Measurements from ENCODE around the gene VAPA.

The VAPA gene

DNA sequence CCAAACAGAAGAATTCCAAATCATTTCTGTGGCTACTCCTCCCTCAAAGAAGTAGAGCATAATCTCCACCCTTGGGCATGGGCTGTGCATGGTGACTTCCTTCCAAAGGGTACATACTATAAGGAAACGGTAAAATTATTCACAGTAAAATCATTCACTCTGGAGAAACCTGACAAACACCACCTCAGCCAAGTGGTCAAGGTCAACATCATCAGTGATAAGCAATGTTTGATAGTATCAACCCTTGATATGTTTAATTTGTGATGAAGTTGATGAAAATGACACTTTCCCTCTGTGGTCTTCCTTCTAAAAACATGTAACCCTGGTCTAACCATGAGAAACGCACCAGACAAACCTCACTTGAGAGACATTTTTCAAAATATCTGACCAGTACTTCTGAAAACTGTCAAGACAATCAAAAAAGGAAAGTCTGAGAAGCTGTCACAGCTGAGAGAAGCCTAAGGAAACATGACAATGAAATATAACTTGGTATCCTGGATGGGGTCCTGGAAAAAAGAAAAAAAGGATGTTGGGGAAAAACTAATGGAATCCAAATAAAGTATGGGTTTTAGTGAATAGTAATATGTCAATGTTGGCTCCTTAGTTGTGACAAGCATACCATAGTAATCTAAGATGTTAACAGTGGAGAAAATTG, 37.5 kb upstream of the VAPA start:
- H3K9ac ChIP-seq (ENCODE audit: low read depth, low read length), result no peak overlapping the region
- no peaks in the 10 kb centered on the region for H3K27me3 ChIP-seq (ENCODE audit: control insufficient read depth, insufficient read depth, low read length)
- no peaks in the 10 kb centered on the region for H3K36me3 ChIP-seq (ENCODE audit: control insufficient read depth, insufficient read depth, low read length)
- no peak overlapping the region for H3K4me3 ChIP-seq (ENCODE audit: low read depth, low read length)
- no peaks in the 10 kb centered on the region for H3K9me3 ChIP-seq (ENCODE audit: control insufficient read depth, insufficient read depth, low read length)
- no peaks in the 10 kb centered on the region for H3K4me1 ChIP-seq (ENCODE audit: control insufficient read depth, insufficient read depth, low read length)

GRCh38 chr18:9876867-9877654, 36.8 kb upstream of the VAPA start:
- Histone ChIP-seq H3K36me3 (ENCODE audit: control insufficient read depth, insufficient read depth, low read length) (no peaks in the 10 kb centered on the region), H3K27me3 (ENCODE audit: control insufficient read depth, insufficient read depth, low read length) (no peaks in the 10 kb centered on the region), H3K4me3 (ENCODE audit: low read depth, low read length) (no peak overlapping the region)

GRCh38 chr18:9877655-9878014, 36.2 kb upstream of the VAPA start:
- H3K9me3 ChIP-seq (ENCODE audit: control insufficient read depth, insufficient read depth, low read length), result no peaks in the 10 kb centered on the region
- H3K27me3 ChIP-seq (ENCODE audit: control insufficient read depth, insufficient read depth, low read length), result no peaks in the 10 kb centered on the region
- no peaks in the 10 kb centered on the region for H3K36me3 ChIP-seq (ENCODE audit: control insufficient read depth, insufficient read depth, low read length)
- no peaks in the 10 kb centered on the region for H3K4me1 ChIP-seq (ENCODE audit: control insufficient read depth, insufficient read depth, low read length)
- H3K9ac ChIP-seq (ENCODE audit: low read depth, low read length), result no peak overlapping the region
- H3K4me3 ChIP-seq (ENCODE audit: low read depth, low read length), result no peak overlapping the region

More at GRCh38 chr18:9876867-9877654, 36.8 kb upstream of the VAPA start:
- H3K9ac ChIP-seq (ENCODE audit: low read depth, low read length), result no peak overlapping the region
- no peaks in the 10 kb centered on the region for H3K9me3 ChIP-seq (ENCODE audit: control insufficient read depth, insufficient read depth, low read length)
- no peaks in the 10 kb centered on the region for H3K4me1 ChIP-seq (ENCODE audit: control insufficient read depth, insufficient read depth, low read length)

DNA sequence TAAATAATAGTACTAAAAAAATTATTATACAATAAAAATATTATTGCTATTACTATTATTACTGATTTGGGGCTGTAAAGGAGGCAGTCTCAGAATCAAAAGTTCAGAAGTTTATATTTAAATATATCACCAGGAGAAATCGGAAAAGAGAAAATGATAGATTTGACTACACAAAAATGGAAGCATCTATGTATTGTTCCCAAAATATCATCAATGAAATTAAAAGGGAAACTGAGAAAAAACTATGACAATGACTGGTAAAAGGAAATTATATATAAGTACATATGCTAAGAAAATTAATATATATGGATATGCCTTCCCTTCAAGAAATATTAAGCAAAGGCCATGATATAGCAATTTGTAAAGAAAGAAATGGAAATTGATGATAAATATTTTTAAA, 35.7 kb upstream of the VAPA start:
- no peaks in the 10 kb centered on the region for H3K9me3 ChIP-seq (ENCODE audit: control insufficient read depth, insufficient read depth, low read length)
- H3K36me3 ChIP-seq (ENCODE audit: control insufficient read depth, insufficient read depth, low read length), result no peaks in the 10 kb centered on the region
- no peak overlapping the region for H3K9ac ChIP-seq (ENCODE audit: low read depth, low read length)
- H3K4me1 ChIP-seq (ENCODE audit: control insufficient read depth, insufficient read depth, low read length), result no peaks in the 10 kb centered on the region
- H3K4me3 ChIP-seq (ENCODE audit: low read depth, low read length), result no peak overlapping the region
- H3K27me3 ChIP-seq (ENCODE audit: control insufficient read depth, insufficient read depth, low read length), result no peaks in the 10 kb centered on the region

- Histone ChIP-seq H3K4me3 (ENCODE audit: low read depth, low read length) (no peak overlapping the region), H3K27me3 (ENCODE audit: control insufficient read depth, insufficient read depth, low read length) (no peaks in the 10 kb centered on the region), H3K4me1 (ENCODE audit: control insufficient read depth, insufficient read depth, low read length) (no peaks in the 10 kb centered on the region), H3K9me3 (ENCODE audit: control insufficient read depth, insufficient read depth, low read length) (no peaks in the 10 kb centered on the region), H3K9ac (ENCODE audit: low read depth, low read length) (no peak overlapping the region), H3K36me3 (ENCODE audit: control insufficient read depth, insufficient read depth, low read length) (no peaks in the 10 kb centered on the region)
Measured at GRCh38 chr18:9878783-9879242, 35.0 kb upstream of the VAPA start.

GRCh38 chr18:9884090-9884489, 29.7 kb upstream of the VAPA start:
- Histone ChIP-seq H3K4me1 (ENCODE audit: control insufficient read depth, insufficient read depth, low read length) (no peaks in the 10 kb centered on the region), H3K9ac (ENCODE audit: low read depth, low read length) (no peak overlapping the region), H3K36me3 (ENCODE audit: control insufficient read depth, insufficient read depth, low read length) (no peaks in the 10 kb centered on the region), H3K4me3 (ENCODE audit: low read depth, low read length) (no peak overlapping the region), H3K9me3 (ENCODE audit: control insufficient read depth, insufficient read depth, low read length) (no peaks in the 10 kb centered on the region), H3K27me3 (ENCODE audit: control insufficient read depth, insufficient read depth, low read length) (no peaks in the 10 kb centered on the region)

GRCh38 chr18:9884532-9885140, 29.2 kb upstream of the VAPA start:
- no peaks in the 10 kb centered on the region for H3K27me3 ChIP-seq (ENCODE audit: control insufficient read depth, insufficient read depth, low read length)
- H3K4me3 ChIP-seq (ENCODE audit: low read depth, low read length), result no peak overlapping the region
- no peak overlapping the region for H3K9ac ChIP-seq (ENCODE audit: low read depth, low read length)
- H3K4me1 ChIP-seq (ENCODE audit: control insufficient read depth, insufficient read depth, low read length), result no peaks in the 10 kb centered on the region
- H3K9me3 ChIP-seq (ENCODE audit: control insufficient read depth, insufficient read depth, low read length), result no peaks in the 10 kb centered on the region
- H3K36me3 ChIP-seq (ENCODE audit: control insufficient read depth, insufficient read depth, low read length), result no peaks in the 10 kb centered on the region

DNA sequence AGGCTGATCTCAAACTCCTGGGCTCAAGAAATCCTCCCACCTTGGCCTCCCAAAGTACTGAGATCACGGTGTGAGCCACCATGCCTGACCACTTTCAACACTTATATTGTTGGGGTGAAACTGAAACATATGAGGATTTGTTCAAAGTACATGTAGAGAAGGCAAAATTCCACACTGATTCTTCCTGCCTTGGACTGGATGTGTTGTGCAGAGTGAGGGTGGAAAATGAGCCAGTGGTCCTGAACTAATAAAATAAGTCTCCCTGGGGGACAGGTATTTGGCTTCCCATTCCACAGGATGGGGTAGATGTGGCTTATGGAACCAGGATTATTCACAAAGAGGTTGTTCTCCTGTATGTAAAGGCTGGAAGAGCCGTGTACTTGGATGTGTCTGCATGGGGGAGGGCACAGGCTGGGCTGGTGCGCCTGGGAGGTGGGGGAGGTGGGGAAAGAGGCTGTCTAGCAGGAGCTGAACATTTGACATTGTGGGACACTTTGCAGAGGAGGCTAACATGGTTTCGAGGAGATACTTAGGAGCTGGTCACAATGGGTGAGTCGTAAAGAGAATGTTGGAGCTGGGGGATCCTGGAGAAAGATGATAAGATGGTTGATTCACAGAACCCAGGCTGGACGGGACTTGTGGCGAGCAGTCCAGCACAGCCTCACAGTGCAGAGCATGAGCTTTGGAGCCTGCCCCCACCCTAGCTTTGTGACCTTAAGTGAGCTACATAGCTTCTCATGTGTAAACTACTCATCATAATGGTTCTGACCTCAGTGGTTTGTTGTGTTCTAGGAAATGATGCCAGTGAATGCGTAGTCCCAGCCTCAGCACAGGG, 28.4 kb upstream of the VAPA start, which contains the start of gene TXNDC2:
TSS of gene TXNDC2 (plus strand) at position 804 of the 835 bp plus-strand sequence. CDS start 708 bp downstream, outside the sequence.
- Histone ChIP-seq H3K27me3 (ENCODE audit: control insufficient read depth, insufficient read depth, low read length) (no peaks in the 10 kb centered on the region), H3K9ac (ENCODE audit: low read depth, low read length) (no peak within 1 kb of the TSS), H3K4me1 (ENCODE audit: control insufficient read depth, insufficient read depth, low read length) (no peaks in the 10 kb centered on the region)

GRCh38 chr18:9886005-9886348, 27.8 kb upstream of the VAPA start:
- Histone ChIP-seq H3K4me1 (ENCODE audit: control insufficient read depth, insufficient read depth, low read length) (no peaks in the 10 kb centered on the region), H3K9ac (ENCODE audit: low read depth, low read length) (no peak overlapping the region), H3K4me3 (ENCODE audit: low read depth, low read length) (no peak overlapping the region), H3K27me3 (ENCODE audit: control insufficient read depth, insufficient read depth, low read length) (no peaks in the 10 kb centered on the region), H3K36me3 (ENCODE audit: control insufficient read depth, insufficient read depth, low read length) (no peaks in the 10 kb centered on the region), H3K9me3 (ENCODE audit: control insufficient read depth, insufficient read depth, low read length) (no peaks in the 10 kb centered on the region)

More for the DNA sequence above, 28.4 kb upstream of the VAPA start, which contains the start of gene TXNDC2:
- H3K9me3 ChIP-seq (ENCODE audit: control insufficient read depth, insufficient read depth, low read length), result no peaks in the 10 kb centered on the region
- no peaks in the 10 kb centered on the region for H3K36me3 ChIP-seq (ENCODE audit: control insufficient read depth, insufficient read depth, low read length)
- no peak within 1 kb of the TSS for H3K4me3 ChIP-seq (ENCODE audit: low read depth, low read length)

GRCh38 chr18:9887992-9888391, 25.8 kb upstream of the VAPA start:
- Histone ChIP-seq H3K9me3 (ENCODE audit: control insufficient read depth, insufficient read depth, low read length) (no peaks in the 10 kb centered on the region), H3K4me1 (ENCODE audit: control insufficient read depth, insufficient read depth, low read length) (no peaks in the 10 kb centered on the region), H3K9ac (ENCODE audit: low read depth, low read length) (no peak overlapping the region), H3K27me3 (ENCODE audit: control insufficient read depth, insufficient read depth, low read length) (no peaks in the 10 kb centered on the region), H3K36me3 (ENCODE audit: control insufficient read depth, insufficient read depth, low read length) (no peaks in the 10 kb centered on the region), H3K4me3 (ENCODE audit: low read depth, low read length) (no peak overlapping the region)

GRCh38 chr18:9890196-9890595, 23.6 kb upstream of the VAPA start:
- no peaks in the 10 kb centered on the region for H3K9me3 ChIP-seq (ENCODE audit: control insufficient read depth, insufficient read depth, low read length)

More at GRCh38 chr18:9890196-9890595, 23.6 kb upstream of the VAPA start:
- H3K9ac ChIP-seq (ENCODE audit: low read depth, low read length), result no peak overlapping the region
- no peaks in the 10 kb centered on the region for H3K4me1 ChIP-seq (ENCODE audit: control insufficient read depth, insufficient read depth, low read length)
- no peaks in the 10 kb centered on the region for H3K27me3 ChIP-seq (ENCODE audit: control insufficient read depth, insufficient read depth, low read length)
- no peaks in the 10 kb centered on the region for H3K36me3 ChIP-seq (ENCODE audit: control insufficient read depth, insufficient read depth, low read length)
- H3K4me3 ChIP-seq (ENCODE audit: low read depth, low read length), result no peak overlapping the region
